Testis (tissue), 5 donors: ENCODE data around the gene GRM3. TPM values are rescaled to one million over a fixed set of nuclear protein-coding genes. Genes with fewer than 3 reads are reported as not detected.
A peak's percentile ranks its signal among the peaks of the same experiment; 100 is the strongest.
"Not testable (repeated sequence)": the region's sequence is repeated elsewhere in the genome, so short reads cannot be mapped to it uniquely, and the experiment has no call there.

ENCODE experiments used
- DNase-seq: peaks from one replicate; pipeline ENCODE4 v3.0.0-alpha.2; 2019
- H3K27ac ChIP-seq, 2 donors: fragments of 200-600 bp; sonication (generic); one replicate each; pipeline ENCODE4 v1.5.1; 2019
- H3K27me3 ChIP-seq: fragments of 200-600 bp; sonication (generic); one replicate; pipeline ENCODE4 v1.5.1; 2019
- H3K36me3 ChIP-seq: fragments of 200-600 bp; sonication (generic); one replicate; pipeline ENCODE4 v1.5.1; 2017; ENCODE audit warnings: low read depth; ENCODE audit errors: missing control alignments
- H3K4me1 ChIP-seq: fragments of 200-600 bp; sonication (generic); one replicate; pipeline ENCODE4 v1.5.1; 2019
- H3K4me3 ChIP-seq, 2 donors: fragments of 200-600 bp; sonication (generic); one replicate each; pipeline ENCODE4 v1.5.1; 2017 to 2019
- H3K9me3 ChIP-seq: fragments of 200-600 bp; sonication (generic); one replicate; pipeline ENCODE4 v1.5.1; 2017
- CTCF ChIP-seq, 3 experiments: fragments of 450-650 bp in 2 of 3; fragments of 200-600 bp in 1 of 3; sonication (generic) in 1 of 3; IDR thresholded peaks; one replicate each; pipeline ENCODE4 v1.5.1; 2016 to 2019; ENCODE audit warnings: antibody characterized with exemption in 3 of 3, mild to moderate bottlenecking in 2 of 3, moderate library complexity in 1 of 3
- POLR2A ChIP-seq: fragments of 450-650 bp; IDR thresholded peaks from one replicate; pipeline ENCODE4 v1.6.1; 2017; ENCODE audit warnings: antibody characterized with exemption, mild to moderate bottlenecking, moderate library complexity
- WGBS, 2 donors: methylation state at CpG; one replicate each; pipeline ENCODE4 v1.1.5; 2018; 5-methylcytosine and 5-hydroxymethylcytosine counted together
- intact Hi-C: fragments of 100-400 bp; cut with DNase I; formaldehyde crosslinking; loops from one replicate; pipeline ENCODE4 v1.15.1; 2023; ENCODE audit warnings: low total_unique reads
- long read RNA-seq, 2 donors: transcript quantifications; one replicate each; lab custom pipeline, GENCODE V29; 2026
- polyA plus RNA-seq: library from polyadenylated mRNA; stranded (reverse); fragments of 350-450 nt; fragmentation: Illumina TruSeq; extraction: RNeasy Lipid Tissue Mini Kit (QIAGEN cat#74804); gene quantifications from one replicate; pipeline ENCODE4 v1.2.3, GENCODE V29; 2014; ENCODE audit warnings: low read depth, low replicate concordance; ENCODE audit not compliant: insufficient read depth
- total RNA-seq, 2 donors: library from RNA; depleted of rRNA; stranded (reverse); fragments of >200 nt; gene quantifications; one replicate each; pipeline ENCODE4 v1.2.3, GENCODE V29; 2016

GRM3 gene
- under 1 TPM; 0.12 to 0.47 TPM for total RNA-seq
- 0.29 TPM for polyA plus RNA-seq
- long read RNA-seq, donor 1 = 0 reads
- long read RNA-seq, donor 2 = 0 reads

- 1% methylated on average over 21 to 23 of the region's 23 CpGs for WGBS, 2 donors
- intact Hi-C loops = no loop called here
- DNase-seq = peak; percentile 70
Observed at GRCh38 chr7:86643561-86644281, at the start of gene GRM3. GRM3 (plus strand) TSS chr7:86643909; CDS start chr7:86765146, 121,237 bp downstream.

GRCh38 chr7:86598311-86598710 lies 45.4 kb upstream of the GRM3 start:
- Histone ChIP-seq H3K9me3 (no peaks in the 10 kb centered on the region), H3K27ac (no peak overlapping the region), H3K27me3 (no peaks in the 10 kb centered on the region), H3K4me3 (peak overlapping the region in 1 of 2 donors; percentile 24), H3K4me1 (no peaks in the 10 kb centered on the region), H3K36me3 (no peaks in the 10 kb centered on the region)
- WGBS, 2 donors = 51 to 53% methylated on average over 14 to 15 of the region's 15 CpGs
- TF ChIP-seq POLR2A (no peak), CTCF (IDR thresholded peaks at IDR 0.05) (no peak)
- intact Hi-C loops = no loop called here
- peak; percentile 58 for DNase-seq

More at GRCh38 chr7:86643561-86644281, at the start of gene GRM3:
- H3K4me1 ChIP-seq = peaks cover 5% of the 10 kb centered on the region
- TF ChIP-seq CTCF (IDR thresholded peaks at IDR 0.05) (no peak), POLR2A (no peak)
- no peaks in the 10 kb centered on the region for H3K27me3 ChIP-seq
- no peaks in the 10 kb centered on the region for H3K36me3 ChIP-seq
- peak within 1 kb of the TSS; percentile 21 to 50 for H3K4me3 ChIP-seq
- no peak within 1 kb of the TSS for H3K27ac ChIP-seq
- H3K9me3 ChIP-seq = no peaks in the 10 kb centered on the region

- no peaks in the 10 kb centered on the region for H3K27me3 ChIP-seq
- H3K36me3 ChIP-seq = no peaks in the 10 kb centered on the region
- H3K9me3 ChIP-seq = no peaks in the 10 kb centered on the region
- no peaks in the 10 kb centered on the region for H3K4me1 ChIP-seq
- intact Hi-C loops = no loop called here
- H3K27ac ChIP-seq = no peak overlapping the region
- TF ChIP-seq POLR2A (no peak), CTCF (IDR thresholded peaks at IDR 0.05) (no peak)
- peak overlapping the region in 1 of 2 donors; percentile 24 for H3K4me3 ChIP-seq
- no peak for DNase-seq
- WGBS, 2 donors = 71 to 86% methylated on average over 9 of the region's 9 CpGs
Observed at GRCh38 chr7:86598721-86599120, 45.0 kb upstream of the GRM3 start.

GRCh38 chr7:86600506-86601290 lies 43.0 kb upstream of the GRM3 start:
- no peaks in the 10 kb centered on the region for H3K4me1 ChIP-seq
- no peak for TF ChIP-seq CTCF (IDR thresholded peaks at IDR 0.05)
- no peak for TF ChIP-seq POLR2A
- no peak overlapping the region for H3K27ac ChIP-seq
- 75 to 79% methylated on average over 5 to 6 of the region's 6 CpGs for WGBS, 2 donors
- DNase-seq = peak; percentile 51
- H3K4me3 ChIP-seq = no peak overlapping the region
- intact Hi-C loops = no loop called here
- H3K27me3 ChIP-seq = no peaks in the 10 kb centered on the region
- H3K36me3 ChIP-seq = no peaks in the 10 kb centered on the region
- H3K9me3 ChIP-seq = no peaks in the 10 kb centered on the region

GRCh38 chr7:86615711-86616110 lies 28.0 kb upstream of the GRM3 start:
- H3K27me3 ChIP-seq, H3K4me3 ChIP-seq, H3K9me3 ChIP-seq, DNase-seq, intact Hi-C loops, H3K27ac ChIP-seq, H3K36me3 ChIP-seq, H3K4me1 ChIP-seq: not testable (repeated sequence)
- 82 to 83% methylated on average over 2 of the region's 2 CpGs for WGBS, 2 donors
